HUES6 (cell line): Measurements from ENCODE around the gene NUDCD3.

Experiments
- H3K27ac ChIP-seq: 2 replicates; pipeline ENCODE4 v1.7.0; 2013; ENCODE audit warnings: low read depth, mild to moderate bottlenecking, low read length, inconsistent platforms
- H3K27me3 ChIP-seq: 2 replicates; pipeline ENCODE4 v1.6.1; 2013; ENCODE audit warnings: low read length; ENCODE audit not compliant: control insufficient read depth, insufficient read depth
- H3K36me3 ChIP-seq: 2 replicates; pipeline ENCODE4 v1.6.1; 2013; ENCODE audit warnings: low read length; ENCODE audit not compliant: control insufficient read depth, insufficient read depth
- H3K4me1 ChIP-seq: 2 replicates; pipeline ENCODE4 v1.6.1; 2013; ENCODE audit warnings: low read length; ENCODE audit not compliant: control insufficient read depth, insufficient read depth
- H3K4me3 ChIP-seq: 2 replicates; pipeline ENCODE4 v1.5.1; 2013; ENCODE audit warnings: low read depth, low read length
- H3K9ac ChIP-seq: one replicate; pipeline ENCODE4 v1.6.1; 2013; ENCODE audit warnings: mild to moderate bottlenecking, low read length
- H3K9me3 ChIP-seq: 2 replicates; pipeline ENCODE4 v1.6.1; 2013; ENCODE audit warnings: low read depth, low read length; ENCODE audit not compliant: control insufficient read depth, insufficient read depth

Gene NUDCD3

DNA sequence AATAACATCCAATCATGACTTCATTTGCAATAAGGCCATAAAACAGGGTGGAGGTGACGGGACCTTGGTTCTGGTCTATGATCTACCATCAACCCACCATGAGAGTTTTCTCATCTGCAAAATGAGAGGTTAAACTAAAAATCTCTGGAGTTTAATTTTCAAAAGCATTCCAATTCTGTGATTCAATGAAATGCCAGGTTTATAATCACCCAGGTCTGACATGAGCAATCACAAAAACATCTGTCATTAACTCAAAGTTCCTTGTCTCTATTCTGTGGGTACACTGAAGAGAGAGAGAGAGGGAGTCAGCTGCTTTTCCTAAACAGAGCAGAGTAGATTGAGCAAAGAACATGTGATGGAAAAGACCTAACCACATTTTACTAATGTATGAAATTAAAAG, 75.4 kb downstream of the NUDCD3 start:
- H3K4me1 ChIP-seq, result no peaks in the 10 kb centered on the region
- H3K27me3 ChIP-seq, result no peaks in the 10 kb centered on the region
- no peak overlapping the region for H3K9ac ChIP-seq
- H3K36me3 ChIP-seq, result peaks cover 23% of the 10 kb centered on the region
- H3K27ac ChIP-seq, result no peak overlapping the region
- peaks cover 16% of the 10 kb centered on the region for H3K9me3 ChIP-seq
- no peak overlapping the region for H3K4me3 ChIP-seq

DNA sequence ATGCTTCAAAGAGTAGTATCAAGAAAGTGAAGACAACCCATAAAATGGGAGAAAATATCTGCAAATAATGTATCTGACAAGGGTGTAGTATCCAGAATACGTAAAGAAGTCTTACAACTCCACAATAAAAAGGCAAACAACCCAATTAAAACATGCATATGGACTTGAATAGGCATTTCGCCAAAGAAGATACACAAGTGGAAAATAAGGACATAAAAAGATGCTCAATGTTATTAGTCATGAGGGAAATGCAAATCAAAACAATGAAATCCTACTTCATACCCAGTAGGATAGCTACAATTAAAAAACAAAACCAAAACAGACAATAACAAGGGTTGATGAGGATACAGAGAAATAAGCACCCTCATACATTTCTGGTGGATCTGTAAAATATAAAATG, 79.2 kb downstream of the NUDCD3 start:
- Histone ChIP-seq H3K36me3 (peaks cover 12% of the 10 kb centered on the region), H3K27me3 (no peaks in the 10 kb centered on the region), H3K9me3 (peaks cover 16% of the 10 kb centered on the region), H3K9ac (no peak overlapping the region), H3K4me1 (peaks cover 23% of the 10 kb centered on the region), H3K27ac (no peak overlapping the region), H3K4me3 (no peak overlapping the region)

DNA sequence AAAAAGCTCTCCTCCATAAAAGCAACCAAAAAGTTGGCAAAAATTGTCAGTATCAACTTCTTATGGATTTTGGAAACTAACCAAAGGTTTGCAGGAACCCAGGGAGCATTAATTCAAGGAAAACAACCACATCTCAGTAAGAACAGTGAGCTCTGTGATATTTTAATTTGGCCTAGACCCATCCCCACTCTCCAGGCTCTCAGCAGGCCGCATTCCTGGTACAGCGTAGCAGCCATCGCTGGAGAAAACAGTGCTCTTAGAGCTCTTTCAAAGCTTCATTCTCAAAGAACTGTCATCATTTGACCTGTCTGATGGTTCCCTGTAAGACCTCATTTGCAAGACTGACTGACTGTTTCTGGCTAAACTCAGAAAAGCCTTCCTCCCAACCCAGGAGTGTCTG, 81.9 kb downstream of the NUDCD3 start:
- H3K36me3 ChIP-seq, result peaks cover 20% of the 10 kb centered on the region

DNA sequence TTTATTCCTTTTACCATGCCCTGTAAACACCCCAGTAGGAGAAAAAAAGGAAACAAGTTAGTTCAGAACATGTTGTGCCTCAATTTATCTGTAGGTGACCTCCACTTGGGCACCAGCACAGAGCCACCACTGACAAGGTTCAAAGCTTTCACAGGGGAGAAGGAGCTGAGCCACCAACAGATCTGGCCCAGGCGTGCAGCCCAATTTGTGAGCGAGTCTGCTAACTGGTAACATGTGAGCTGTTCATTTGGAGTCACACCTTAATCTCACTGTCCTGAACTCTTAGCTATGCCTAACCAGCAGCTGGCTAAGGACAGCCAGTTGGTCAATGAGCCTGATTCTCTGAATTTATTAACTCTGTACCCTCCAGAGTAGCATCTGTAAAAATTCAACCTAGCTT, 86.7 kb downstream of the NUDCD3 start:
- peaks cover 18% of the 10 kb centered on the region for H3K36me3 ChIP-seq
- no peak overlapping the region for H3K4me3 ChIP-seq
- H3K27me3 ChIP-seq, result no peaks in the 10 kb centered on the region
- H3K27ac ChIP-seq, result no peak overlapping the region
- H3K9me3 ChIP-seq, result no peaks in the 10 kb centered on the region
- peaks cover 11% of the 10 kb centered on the region for H3K4me1 ChIP-seq
- no peak overlapping the region for H3K9ac ChIP-seq

More for the DNA sequence above, 81.9 kb downstream of the NUDCD3 start:
- H3K4me1 ChIP-seq, result peaks cover 23% of the 10 kb centered on the region
- no peaks in the 10 kb centered on the region for H3K27me3 ChIP-seq
- peaks cover 16% of the 10 kb centered on the region for H3K9me3 ChIP-seq
- peak overlapping the region; percentile 46 for H3K9ac ChIP-seq
- no peak overlapping the region for H3K4me3 ChIP-seq
- H3K27ac ChIP-seq, result peak overlapping the region; percentile 56; the same call in 1 of the 2 replicates

DNA sequence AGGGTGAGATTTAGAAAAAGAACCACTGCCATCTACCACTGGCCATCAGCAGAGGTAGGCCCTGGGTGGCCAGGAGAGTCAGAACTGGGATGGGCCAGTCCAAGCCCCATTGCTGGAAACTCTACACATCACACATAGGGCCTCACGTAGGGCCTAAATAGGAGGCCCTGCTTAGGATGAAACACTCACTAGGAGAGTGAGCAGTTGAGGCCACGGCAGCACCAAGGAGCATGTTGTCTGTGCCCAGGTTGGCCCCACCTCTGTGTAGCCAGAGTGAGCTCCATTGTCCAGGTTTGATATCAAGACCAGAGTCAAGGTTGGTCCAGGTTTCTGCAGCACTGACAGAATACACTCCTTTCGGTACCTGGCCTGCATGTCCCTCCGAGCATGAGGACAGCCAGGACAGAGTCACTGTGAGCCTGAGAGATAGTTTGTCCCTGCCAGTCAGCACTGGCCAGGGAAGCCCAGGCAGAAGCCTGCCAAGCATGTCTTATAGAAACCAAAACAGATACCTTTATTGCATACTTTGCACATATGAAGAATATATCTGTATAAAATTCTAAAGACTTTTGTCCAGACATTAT, 87.2 kb downstream of the NUDCD3 start:
- Histone ChIP-seq H3K9me3 (no peaks in the 10 kb centered on the region), H3K9ac (no peak overlapping the region), H3K4me1 (peaks cover 6% of the 10 kb centered on the region), H3K27me3 (no peaks in the 10 kb centered on the region), H3K4me3 (no peak overlapping the region), H3K27ac (no peak overlapping the region), H3K36me3 (peaks cover 22% of the 10 kb centered on the region)

DNA sequence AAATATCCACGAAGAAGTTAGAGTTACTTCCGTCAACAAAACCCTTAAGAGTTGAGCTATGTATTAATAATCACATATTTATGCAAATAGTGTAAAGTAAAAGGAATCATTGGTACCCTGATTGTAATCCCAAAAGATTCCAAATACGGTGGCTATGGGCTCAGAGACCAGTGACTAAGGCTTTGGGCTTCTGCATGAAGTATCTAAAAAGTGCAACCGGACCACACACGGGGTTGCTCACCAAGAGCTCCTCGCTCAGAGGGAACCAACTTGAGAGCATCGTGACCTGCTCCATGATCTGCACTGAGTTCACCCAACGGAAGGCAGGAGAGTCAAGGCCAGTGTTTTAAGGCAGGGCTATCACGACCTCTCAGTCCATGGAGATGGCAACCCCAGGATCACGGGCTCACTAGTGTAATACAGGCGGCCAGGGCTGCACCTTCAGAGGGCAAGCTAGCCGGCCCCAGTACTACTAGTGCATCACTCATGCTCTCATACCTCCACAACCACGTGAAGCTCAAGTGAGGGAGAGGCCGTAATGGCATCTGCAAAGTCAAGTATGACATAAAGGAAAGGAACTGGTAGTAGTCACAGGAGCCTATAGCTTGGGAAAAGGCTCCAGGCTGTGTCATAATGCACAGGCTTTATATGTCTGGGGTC, 87.9 kb downstream of the NUDCD3 start:
- peaks cover 23% of the 10 kb centered on the region for H3K36me3 ChIP-seq
- H3K27me3 ChIP-seq, result no peaks in the 10 kb centered on the region
- H3K4me3 ChIP-seq, result no peak overlapping the region
- H3K9me3 ChIP-seq, result no peaks in the 10 kb centered on the region
- no peak overlapping the region for H3K9ac ChIP-seq
- H3K27ac ChIP-seq, result no peak overlapping the region
- no peaks in the 10 kb centered on the region for H3K4me1 ChIP-seq

DNA sequence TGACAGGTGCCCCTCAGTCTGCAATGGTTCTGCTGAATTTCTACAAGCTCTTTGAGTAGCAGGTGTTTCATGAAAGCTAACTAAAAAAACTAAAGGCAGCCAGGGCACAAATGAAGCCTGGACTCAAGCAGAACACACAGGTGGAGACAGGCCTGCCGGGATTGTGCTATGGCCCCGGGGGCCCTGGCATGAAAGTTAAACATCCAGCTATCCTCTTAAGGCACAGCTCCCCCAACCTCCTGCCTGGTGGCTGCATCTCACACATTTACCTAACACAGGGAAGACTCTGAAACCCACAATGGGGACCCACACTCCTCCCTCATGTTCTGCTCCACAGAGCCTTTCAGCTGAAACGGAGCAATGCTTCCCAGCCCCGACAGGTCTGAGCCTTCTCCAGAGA, 88.8 kb downstream of the NUDCD3 start:
- Histone ChIP-seq H3K4me1 (no peaks in the 10 kb centered on the region), H3K36me3 (peaks cover 23% of the 10 kb centered on the region), H3K4me3 (no peak overlapping the region), H3K27ac (no peak overlapping the region), H3K27me3 (no peaks in the 10 kb centered on the region), H3K9me3 (no peaks in the 10 kb centered on the region), H3K9ac (no peak overlapping the region)

DNA sequence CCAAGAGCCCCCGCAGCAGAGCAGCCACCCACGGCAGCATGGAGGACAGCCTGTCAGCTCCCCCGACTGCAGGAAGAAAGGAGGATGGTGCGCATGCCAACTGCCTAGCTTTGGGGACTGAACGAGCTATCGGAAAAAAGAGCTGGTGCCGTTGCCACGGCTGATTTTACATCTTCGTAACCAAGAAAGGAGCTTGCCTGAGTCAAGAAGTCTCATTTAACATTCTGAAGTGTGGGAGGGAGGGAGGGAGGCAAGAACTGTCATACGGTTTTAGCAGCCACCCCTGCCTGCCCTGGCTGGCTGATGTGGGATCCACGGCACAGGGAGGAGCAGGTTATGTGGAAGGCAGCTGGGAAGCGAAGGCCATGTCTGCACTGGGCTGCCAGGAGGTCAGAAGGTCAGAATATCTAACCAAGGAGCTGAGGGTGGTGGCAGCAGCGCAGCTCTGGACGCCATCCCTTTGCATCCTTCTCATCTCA, 90.4 kb downstream of the NUDCD3 start:
- Histone ChIP-seq H3K9me3 (no peaks in the 10 kb centered on the region), H3K36me3 (peaks cover 25% of the 10 kb centered on the region), H3K27me3 (no peaks in the 10 kb centered on the region), H3K9ac (no peak overlapping the region), H3K4me3 (no peak overlapping the region), H3K27ac (no peak overlapping the region), H3K4me1 (no peaks in the 10 kb centered on the region)

DNA sequence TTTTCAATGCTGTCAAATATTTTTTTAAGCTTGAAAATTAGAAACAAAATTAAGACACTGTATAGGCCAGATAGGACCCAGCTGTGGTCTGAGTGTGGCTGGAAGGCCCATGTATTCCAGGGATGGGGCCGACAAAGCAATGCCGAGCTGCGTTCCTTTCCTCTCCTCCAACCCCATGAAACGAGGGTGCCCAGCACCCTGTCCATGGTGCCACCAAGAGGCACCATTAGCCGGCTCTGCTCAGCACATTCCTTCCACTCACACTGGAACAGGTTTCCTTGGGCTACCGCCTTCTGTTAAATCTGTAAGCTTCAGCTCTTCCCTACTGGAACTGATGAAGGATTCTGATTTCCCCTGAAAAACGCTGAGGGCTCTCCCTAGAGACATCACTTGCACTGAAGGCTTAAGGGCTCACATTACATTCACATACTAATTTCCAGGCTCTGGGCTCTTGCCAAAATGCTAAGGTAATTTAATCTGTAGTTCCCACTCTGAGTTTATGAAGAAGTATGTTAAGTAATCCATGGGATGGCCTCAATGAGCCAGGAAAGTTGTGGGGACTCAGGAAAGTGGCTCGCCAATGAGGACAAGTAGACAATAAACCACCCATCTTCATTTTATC, 91.4 kb downstream of the NUDCD3 start:
- no peaks in the 10 kb centered on the region for H3K4me1 ChIP-seq
- H3K4me3 ChIP-seq, result no peak overlapping the region
- H3K27me3 ChIP-seq, result no peaks in the 10 kb centered on the region
- no peaks in the 10 kb centered on the region for H3K9me3 ChIP-seq
- no peak overlapping the region for H3K9ac ChIP-seq
- H3K27ac ChIP-seq, result no peak overlapping the region
- H3K36me3 ChIP-seq, result peaks cover 21% of the 10 kb centered on the region

DNA sequence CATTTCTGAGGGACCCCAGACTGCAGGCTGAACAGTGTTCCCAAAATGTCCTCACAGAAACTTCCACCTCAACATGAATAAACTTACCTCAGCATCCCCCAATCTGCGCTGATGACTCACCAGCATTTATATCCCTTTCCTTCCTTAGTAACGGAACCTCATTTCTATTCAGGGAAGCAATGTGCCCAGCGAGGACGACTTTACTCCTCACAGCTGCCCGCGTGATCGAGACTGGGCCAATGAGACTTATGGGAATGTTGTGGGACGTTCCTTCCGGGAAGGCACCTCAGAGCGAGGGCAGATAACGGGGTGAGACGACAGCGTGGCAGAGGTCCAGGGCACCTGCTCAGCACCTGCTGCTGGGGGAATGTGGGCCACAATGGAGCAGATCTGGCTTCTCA, 91.9 kb downstream of the NUDCD3 start:
- H3K27ac ChIP-seq, result no peak overlapping the region

DNA sequence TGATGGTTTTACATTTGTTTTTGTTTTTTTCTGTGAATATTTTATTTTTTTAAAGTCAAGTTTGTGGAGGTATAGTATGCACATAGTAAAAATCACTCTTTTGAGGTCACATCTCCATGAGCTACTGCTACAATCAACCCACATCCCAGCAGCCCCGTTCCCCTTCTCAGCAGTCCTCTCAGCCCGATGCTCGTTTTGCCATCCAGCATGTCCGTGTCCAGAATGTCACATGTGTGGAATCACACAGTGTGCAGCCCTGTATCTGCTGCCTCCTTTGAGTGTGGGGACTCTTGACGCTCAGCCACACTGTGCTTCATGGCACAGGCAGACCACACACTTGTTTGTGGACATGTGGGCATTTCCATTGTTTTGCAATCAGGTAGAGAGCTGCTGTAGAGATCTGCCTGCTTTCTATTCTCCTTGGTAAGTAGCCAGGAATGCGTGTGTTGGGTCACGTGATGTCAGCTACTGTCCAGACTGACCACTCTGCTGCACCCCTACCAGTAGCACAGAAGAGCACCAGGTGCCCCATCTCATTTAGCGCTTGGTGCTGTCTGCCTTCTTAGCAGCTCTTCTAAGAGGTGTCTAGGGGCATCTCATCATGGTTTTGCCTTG, 93.4 kb downstream of the NUDCD3 start:
- Histone ChIP-seq H3K9ac (no peak overlapping the region), H3K4me3 (no peak overlapping the region), H3K27me3 (no peaks in the 10 kb centered on the region), H3K4me1 (no peaks in the 10 kb centered on the region), H3K36me3 (peaks cover 13% of the 10 kb centered on the region), H3K9me3 (no peaks in the 10 kb centered on the region), H3K27ac (no peak overlapping the region)

More for the DNA sequence above, 91.9 kb downstream of the NUDCD3 start:
- H3K9ac ChIP-seq, result no peak overlapping the region
- H3K36me3 ChIP-seq, result peaks cover 17% of the 10 kb centered on the region
- no peaks in the 10 kb centered on the region for H3K9me3 ChIP-seq
- no peaks in the 10 kb centered on the region for H3K27me3 ChIP-seq
- no peaks in the 10 kb centered on the region for H3K4me1 ChIP-seq
- H3K4me3 ChIP-seq, result no peak overlapping the region
